Upper lobe of left lung (tissue), 6 donors: ENCODE results near the gene SAP30. TPM values are rescaled to one million over a fixed set of nuclear protein-coding genes. Genes with fewer than 3 reads are reported as not detected.
A peak's percentile ranks its signal among the peaks of the same experiment; 100 is the strongest.

Source experiments
- ATAC-seq, 2 donors: fragments of 200-7000 bp; cut with Tn5 transposase; one replicate each; pipeline ENCODE4 v1.9.1; 2022; ENCODE audit warnings: mild to moderate bottlenecking in 2 of 2, moderate library complexity in 2 of 2; ENCODE audit not compliant: low FRiP score in 2 of 2
- DNase-seq, 2 donors: peaks; one replicate each; pipeline ENCODE4 v3.0.0-alpha.2; 2019 to 2020
- H3K27ac ChIP-seq, 4 donors: fragments of 200-600 bp; sonication (generic); one replicate each; pipeline ENCODE4 v1.5.1; 2016 to 2019
- H3K27me3 ChIP-seq, 4 donors: fragments of 200-600 bp; sonication (generic); one replicate each; pipeline ENCODE4 v1.5.1; 2017 to 2019
- H3K36me3 ChIP-seq, 4 donors: fragments of 200-600 bp; sonication (generic); one replicate each; pipeline ENCODE4 v1.5.1; 2016 to 2019
- H3K4me1 ChIP-seq, 4 donors: fragments of 200-600 bp; sonication (generic); one replicate each; pipeline ENCODE4 v1.5.1; 2018 to 2019
- H3K4me3 ChIP-seq, 4 donors: fragments of 200-600 bp; sonication (generic); one replicate each; pipeline ENCODE4 v1.5.1; 2017 to 2019; ENCODE audit warnings: mild to moderate bottlenecking in 2 of 4, moderate library complexity in 1 of 4
- H3K9me3 ChIP-seq, 4 donors: fragments of 200-600 bp; sonication (generic); one replicate each; pipeline ENCODE4 v1.5.1; 2018 to 2019
- CTCF ChIP-seq, 6 experiments: fragments of 450-650 bp in 4 of 6; fragments of 200-600 bp in 2 of 6; sonication (generic) in 2 of 6; IDR thresholded peaks; one replicate each; pipeline ENCODE4 v1.5.1; 2016 to 2019; ENCODE audit warnings: antibody characterized with exemption in 6 of 6
- EP300 ChIP-seq, 4 donors: sonication (generic); formaldehyde crosslinking; IDR thresholded peaks; one replicate each; pipeline ENCODE4 v1.5.1; 2017; ENCODE audit warnings: antibody characterized with exemption in 4 of 4, control low read depth in 2 of 4
- POLR2A ChIP-seq, 4 donors: fragments of 450-650 bp; IDR thresholded peaks; one replicate each; pipeline ENCODE4 v1.5.1; 2016 to 2017; ENCODE audit warnings: antibody characterized with exemption in 4 of 4, mild to moderate bottlenecking in 2 of 4
- POLR2AphosphoS5 ChIP-seq, 2 donors: sonication (generic); formaldehyde crosslinking; IDR thresholded peaks; one replicate each; pipeline ENCODE4 v1.5.1; 2017; ENCODE audit warnings: antibody characterized with exemption in 2 of 2
- WGBS, 2 donors: methylation state at CpG; one replicate each; pipeline ENCODE4 v1.1.5; 2017 to 2018; 5-methylcytosine and 5-hydroxymethylcytosine counted together
- total RNA-seq, 6 donors: library from RNA; depleted of rRNA in 4 of 6; stranded (reverse); fragments of >200 nt in 4 of 6; gene quantifications; one replicate each; pipeline versions ENCODE4 v1.1.0 to v1.2.1, GENCODE V29; 2016 to 2021
- donor health status: DM: no; HTN: no; CAD: no; lungs with moderate emphysema.
- donor health status: DM: no; HTN: yes; CAD: no; lungs with severe emphysema.

The SAP30 gene
- total RNA-seq, 6 donors from 2014 or later, result 15.0 to 39.8 (median 18.8) TPM

- H3K4me3 ChIP-seq, result no peak overlapping the region
- H3K27ac ChIP-seq, result peak overlapping the region in 3 of 4 donors; percentile 46 to 77 (median 74)
- peak in 1 of 4 donors; percentile 46 for TF ChIP-seq POLR2A (IDR thresholded peaks at IDR 0.05)
- TF ChIP-seq POLR2AphosphoS5 (IDR thresholded peaks at IDR 0.05), result no peak
- WGBS, 2 donors, result 66 to 90% methylated on average over 3 of the region's 3 CpGs
- H3K9me3 ChIP-seq, result no peaks in the 10 kb centered on the region
- ATAC-seq (no peak), DNase-seq (no peak)
- no peaks in the 10 kb centered on the region for H3K27me3 ChIP-seq
- no peaks in the 10 kb centered on the region for H3K36me3 ChIP-seq
- peaks cover 7 to 9% (median 8%) of the 10 kb centered on the region in 4 donors for H3K4me1 ChIP-seq
Observed at GRCh38 chr4:173414456-173414855, 43.7 kb downstream of the SAP30 start.

- WGBS, 2 donors, result 65 to 68% methylated on average over 3 of the region's 3 CpGs
- H3K4me3 ChIP-seq, result no peak overlapping the region
- TF ChIP-seq CTCF (IDR thresholded peaks at IDR 0.05) (no peak), POLR2A (IDR thresholded peaks at IDR 0.05) (peak in 1 of 4 donors; percentile 20), EP300 (IDR thresholded peaks at IDR 0.05) (peak in 1 of 4 donors; percentile 39), POLR2AphosphoS5 (IDR thresholded peaks at IDR 0.05) (peak in 1 of 2 donors; percentile 41)
- H3K27me3 ChIP-seq, result no peaks in the 10 kb centered on the region
- peaks cover 7 to 9% (median 8%) of the 10 kb centered on the region in 4 donors for H3K4me1 ChIP-seq
- peak overlapping the region; percentile 48 to 77 (median 73) for H3K27ac ChIP-seq
- H3K36me3 ChIP-seq, result no peaks in the 10 kb centered on the region
- ATAC-seq, result peak in 1 of 2 donors; percentile 69
- no peak for DNase-seq
- H3K9me3 ChIP-seq, result no peaks in the 10 kb centered on the region
Observed at GRCh38 chr4:173415092-173415491, 44.3 kb downstream of the SAP30 start.

GRCh38 chr4:173415885-173416653, 45.3 kb downstream of the SAP30 start:
- H3K4me1 ChIP-seq, result peaks cover 7 to 14% (median 8%) of the 10 kb centered on the region in 4 donors
- no peaks in the 10 kb centered on the region for H3K9me3 ChIP-seq
- no peak overlapping the region for H3K4me3 ChIP-seq
- H3K27ac ChIP-seq, result peak overlapping the region; percentile 48 to 77 (median 73)
- peak; percentile 78 to 83 for ATAC-seq
- no peaks in the 10 kb centered on the region for H3K36me3 ChIP-seq
- H3K27me3 ChIP-seq, result no peaks in the 10 kb centered on the region
- TF ChIP-seq EP300 (IDR thresholded peaks at IDR 0.05) (no peak), POLR2A (IDR thresholded peaks at IDR 0.05) (peak in 1 of 4 donors; percentile 70), POLR2AphosphoS5 (IDR thresholded peaks at IDR 0.05) (peak; percentile 36 to 42), CTCF (IDR thresholded peaks at IDR 0.05) (peak in 3 of 6 experiments; percentile 14 to 40 (median 32))
- DNase-seq, result peak; percentile 81 to 88
- WGBS, 2 donors, result 77 to 80% methylated on average over 26 of the region's 26 CpGs

- H3K4me1 ChIP-seq, result peaks cover 5 to 11% (median 6%) of the 10 kb centered on the region in 4 donors
- H3K27ac ChIP-seq, result peak overlapping the region in 1 of 4 donors; percentile 14
- TF ChIP-seq POLR2AphosphoS5 (IDR thresholded peaks at IDR 0.05) (no peak), CTCF (IDR thresholded peaks at IDR 0.05) (no peak), EP300 (IDR thresholded peaks at IDR 0.05) (no peak), POLR2A (IDR thresholded peaks at IDR 0.05) (no peak)
- no peak overlapping the region for H3K4me3 ChIP-seq
- ATAC-seq (no peak), DNase-seq (no peak)
- no peaks in the 10 kb centered on the region for H3K9me3 ChIP-seq
- H3K36me3 ChIP-seq, result no peaks in the 10 kb centered on the region
- no peaks in the 10 kb centered on the region for H3K27me3 ChIP-seq
Observed at GRCh38 chr4:173417833-173418232, 47.1 kb downstream of the SAP30 start.

GRCh38 chr4:173418639-173419038, 47.9 kb downstream of the SAP30 start:
- no peak overlapping the region for H3K4me3 ChIP-seq
- no peaks in the 10 kb centered on the region for H3K36me3 ChIP-seq
- H3K4me1 ChIP-seq, result peaks cover 0 to 11% (median 3%) of the 10 kb centered on the region in 4 donors
- H3K9me3 ChIP-seq, result no peaks in the 10 kb centered on the region
- ATAC-seq (no peak), DNase-seq (peak in 1 of 2 donors; percentile 23)
- H3K27me3 ChIP-seq, result no peaks in the 10 kb centered on the region
- 59 to 74% methylated on average over 3 of the region's 3 CpGs for WGBS, 2 donors
- H3K27ac ChIP-seq, result peak overlapping the region in 1 of 4 donors; percentile 6
- TF ChIP-seq EP300 (IDR thresholded peaks at IDR 0.05) (no peak), POLR2AphosphoS5 (IDR thresholded peaks at IDR 0.05) (no peak), POLR2A (IDR thresholded peaks at IDR 0.05) (no peak), CTCF (IDR thresholded peaks at IDR 0.05) (no peak)
